Neural progenitor cell (in vitro differentiated cells): Measurements from ENCODE around the gene ZNF547.

Experiments
- EZH2 ChIP-seq: fragments of 200-600 bp; sonication (generic); IDR thresholded peaks from 2 replicates; pipeline ENCODE4 v1.6.1; 2017; ENCODE audit warnings: antibody characterized with exemption, mild to moderate bottlenecking, moderate library complexity
- TF ChIP-seq, protein P1 (sequence below): fragments of 200-600 bp; sonication (generic); IDR thresholded peaks from 2 replicates; pipeline ENCODE4 v1.5.1; 2017; ENCODE audit warnings: antibody characterized with exemption, mild to moderate bottlenecking

GRCh38 chr19:57350877-57351805 is 12.2 kb upstream of the ZNF547 start, which contains the start of gene ZNF304:
- TF ChIP-seq, protein P1, sequence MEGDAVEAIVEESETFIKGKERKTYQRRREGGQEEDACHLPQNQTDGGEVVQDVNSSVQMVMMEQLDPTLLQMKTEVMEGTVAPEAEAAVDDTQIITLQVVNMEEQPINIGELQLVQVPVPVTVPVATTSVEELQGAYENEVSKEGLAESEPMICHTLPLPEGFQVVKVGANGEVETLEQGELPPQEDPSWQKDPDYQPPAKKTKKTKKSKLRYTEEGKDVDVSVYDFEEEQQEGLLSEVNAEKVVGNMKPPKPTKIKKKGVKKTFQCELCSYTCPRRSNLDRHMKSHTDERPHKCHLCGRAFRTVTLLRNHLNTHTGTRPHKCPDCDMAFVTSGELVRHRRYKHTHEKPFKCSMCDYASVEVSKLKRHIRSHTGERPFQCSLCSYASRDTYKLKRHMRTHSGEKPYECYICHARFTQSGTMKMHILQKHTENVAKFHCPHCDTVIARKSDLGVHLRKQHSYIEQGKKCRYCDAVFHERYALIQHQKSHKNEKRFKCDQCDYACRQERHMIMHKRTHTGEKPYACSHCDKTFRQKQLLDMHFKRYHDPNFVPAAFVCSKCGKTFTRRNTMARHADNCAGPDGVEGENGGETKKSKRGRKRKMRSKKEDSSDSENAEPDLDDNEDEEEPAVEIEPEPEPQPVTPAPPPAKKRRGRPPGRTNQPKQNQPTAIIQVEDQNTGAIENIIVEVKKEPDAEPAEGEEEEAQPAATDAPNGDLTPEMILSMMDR: no peak
- no peak for TF ChIP-seq EZH2
